Measurements from ENCODE around the gene SERPINA1. TPM values are rescaled to one million over a fixed set of nuclear protein-coding genes. Genes with fewer than 3 reads are reported as not detected.

The SERPINA1 gene
- total RNA-seq, 2 experiments from 2014 or later: 22.1 to 24.5 TPM

DNA sequence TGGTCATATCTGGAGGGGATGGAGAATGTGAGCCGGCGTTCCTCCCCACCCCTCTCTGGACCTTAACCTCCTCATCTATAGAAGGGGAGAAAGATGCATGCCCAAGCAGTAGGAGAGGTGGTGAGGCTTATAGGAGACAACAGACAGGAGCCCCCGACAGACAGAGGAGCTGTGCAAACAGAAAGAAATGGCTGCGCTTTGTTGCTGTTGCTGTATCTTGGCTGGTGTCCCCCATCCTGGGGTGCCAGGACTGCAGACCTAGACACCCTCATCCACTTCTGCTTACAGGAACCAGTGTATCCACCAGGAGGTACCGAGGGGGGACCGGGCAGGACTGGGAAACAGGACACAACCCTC lies 397 bp downstream of the SERPINA1 start:
- Mint-ChIP-seq H3K9me3 (no peaks in the 10 kb centered on the region), H3K36me3 (no peaks in the 10 kb centered on the region), H3K27me3 (no peaks in the 10 kb centered on the region), H3K4me3 (no peak overlapping the region), H3K4me1 (ENCODE audit: low read depth) (peaks cover 23% of the 10 kb centered on the region), H3K27ac (no peak overlapping the region)
- no peak for DNase-seq
- POLR2A ChIA-PET: no interaction called here
- CTCF ChIA-PET: no interaction called here
- intact Hi-C loops (cut with micrococcal nuclease): no loop called here

DNA sequence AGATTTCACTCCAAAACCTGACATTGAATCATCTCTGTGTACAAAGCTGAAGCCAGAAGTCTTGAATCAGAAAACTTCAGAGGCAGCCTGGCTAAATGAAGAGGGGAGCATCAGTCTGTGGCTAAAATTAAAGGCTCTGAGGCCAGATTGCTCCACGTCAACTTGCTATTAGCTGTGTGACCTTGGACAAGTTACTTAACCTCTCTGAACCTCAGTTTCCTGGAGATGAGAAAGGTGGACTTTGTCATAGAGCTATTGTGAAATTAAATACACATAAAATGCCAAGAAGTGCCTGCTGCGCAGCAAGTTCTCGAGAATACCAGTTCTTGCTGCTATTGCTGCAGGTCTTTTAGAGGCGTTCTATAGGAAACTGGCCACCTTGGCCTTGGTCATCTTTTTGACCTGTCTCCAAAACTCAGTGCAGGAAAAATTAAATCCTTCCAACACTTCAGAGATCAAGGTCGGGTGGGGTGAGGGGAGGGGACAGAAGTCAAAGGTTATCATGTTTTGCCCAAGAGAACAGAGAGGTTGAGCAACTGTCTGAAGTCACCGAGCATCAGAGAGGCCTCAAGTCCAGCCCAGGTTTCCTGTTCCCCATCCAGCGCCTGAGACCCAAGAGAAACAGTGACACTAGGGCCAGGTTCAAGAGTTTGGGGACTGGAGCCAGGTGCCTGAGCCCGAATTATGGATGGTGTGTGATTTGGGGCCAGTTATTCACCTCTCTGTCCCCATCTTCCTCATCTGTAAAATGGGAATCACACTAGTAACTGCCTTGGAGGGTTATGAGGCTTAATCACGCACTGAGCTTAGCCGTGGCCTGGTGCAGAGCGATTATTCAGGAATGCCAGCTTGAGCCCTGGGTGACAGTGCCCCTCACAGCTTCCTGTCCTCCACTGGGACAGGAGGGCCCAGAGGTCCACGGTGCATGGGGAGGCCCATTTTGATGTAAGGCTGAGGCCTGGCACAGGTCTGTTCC lies 1.1 kb downstream of the SERPINA1 start:
- H3K36me3 Mint-ChIP-seq: no peaks in the 10 kb centered on the region
- H3K27me3 Mint-ChIP-seq: no peaks in the 10 kb centered on the region
- POLR2A ChIA-PET: no interaction called here
- no peak for DNase-seq
- intact Hi-C loops (cut with micrococcal nuclease): no loop called here
- H3K9me3 Mint-ChIP-seq: no peaks in the 10 kb centered on the region
- H3K27ac Mint-ChIP-seq: no peak overlapping the region
- peaks cover 18% of the 10 kb centered on the region for H3K4me1 Mint-ChIP-seq (ENCODE audit: low read depth)
- no peak overlapping the region for H3K4me3 Mint-ChIP-seq
- CTCF ChIA-PET: interaction anchor here (0.7 kb wide), 1 partner anchor 47 kb away, joined by 3 read pairs; no protein-coding TSS in a partner anchor

DNA sequence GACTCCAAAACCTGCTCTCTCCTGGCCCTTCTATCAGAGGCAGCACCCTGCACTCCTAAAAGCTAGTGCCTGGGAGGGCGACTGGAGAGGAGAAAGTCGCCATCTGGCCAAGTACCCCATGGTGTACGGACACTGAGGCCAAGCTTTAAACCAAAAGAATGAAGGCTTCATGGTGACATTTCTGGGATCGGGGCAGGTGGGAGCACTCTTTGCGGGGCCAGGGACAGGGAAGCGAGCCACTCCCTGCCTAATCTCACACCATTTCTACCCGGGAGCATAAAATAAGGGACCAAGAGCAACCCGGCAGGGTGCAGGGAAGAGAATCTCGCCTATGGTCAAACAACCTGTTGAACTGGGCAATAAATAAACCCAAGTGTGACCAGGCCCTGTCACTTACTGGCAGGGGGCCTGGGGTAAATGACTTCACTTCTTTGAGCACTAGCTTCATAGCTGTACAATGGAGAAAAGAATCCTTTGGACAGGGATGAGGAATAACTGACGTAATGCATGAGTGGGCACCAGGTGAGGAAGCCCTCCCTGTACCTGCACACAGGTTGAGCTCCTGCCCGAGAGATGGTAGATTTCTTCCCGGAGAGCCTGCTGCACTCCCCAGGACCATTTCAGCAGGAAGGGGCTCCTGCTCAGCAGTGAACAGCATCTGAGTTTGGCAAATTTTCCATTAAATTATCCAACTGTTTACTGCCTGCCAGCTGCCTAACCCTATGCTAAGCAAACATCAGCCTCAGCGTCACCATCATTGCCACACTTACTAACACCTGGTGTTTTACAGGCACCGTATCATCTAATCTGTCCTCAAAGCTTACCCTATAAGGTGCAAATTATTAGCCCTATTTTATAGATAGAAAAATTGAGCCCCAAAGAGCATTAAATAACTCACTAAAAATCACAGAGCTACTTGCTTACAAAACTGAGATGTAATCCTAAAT lies 2.0 kb downstream of the SERPINA1 start:
- Mint-ChIP-seq H3K9me3 (no peaks in the 10 kb centered on the region), H3K27me3 (no peaks in the 10 kb centered on the region), H3K4me1 (ENCODE audit: low read depth) (peaks cover 8% of the 10 kb centered on the region), H3K4me3 (no peak overlapping the region), H3K27ac (no peak overlapping the region), H3K36me3 (no peaks in the 10 kb centered on the region)
- intact Hi-C loops (cut with micrococcal nuclease): no loop called here
- DNase-seq: no peak
- ChIA-PET CTCF (no interaction called here), POLR2A (no interaction called here)

DNA sequence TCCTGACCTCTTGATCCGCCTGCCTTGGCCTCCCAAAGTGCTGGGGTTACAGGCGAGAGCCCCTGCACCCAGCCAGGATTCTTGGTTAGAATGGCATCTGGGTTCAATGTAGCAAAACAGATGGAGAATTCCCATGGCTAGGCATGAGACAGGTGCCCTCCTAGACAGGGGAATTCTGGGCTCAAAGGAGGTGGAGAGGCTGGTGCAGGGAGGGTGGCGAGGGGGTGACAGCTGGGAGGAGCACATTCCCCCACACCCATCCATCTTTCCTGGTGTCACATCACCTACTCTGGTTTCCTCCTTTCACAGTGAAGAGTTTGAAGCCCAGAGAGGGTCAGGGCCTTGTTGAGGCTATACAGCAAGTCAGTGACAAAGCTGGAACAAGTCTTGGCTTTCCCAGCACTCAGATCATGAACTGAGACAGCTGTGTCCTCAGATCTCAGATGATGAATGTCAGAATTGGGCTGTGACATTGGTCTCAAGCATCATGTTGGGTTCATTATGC lies 2.8 kb downstream of the SERPINA1 start:
- Mint-ChIP-seq H3K27ac (no peak overlapping the region), H3K27me3 (no peaks in the 10 kb centered on the region), H3K4me1 (ENCODE audit: low read depth) (peaks cover 9% of the 10 kb centered on the region), H3K4me3 (no peak overlapping the region), H3K9me3 (no peaks in the 10 kb centered on the region), H3K36me3 (no peaks in the 10 kb centered on the region)
- intact Hi-C loops (cut with micrococcal nuclease): no loop called here
- ChIA-PET POLR2A (no interaction called here), CTCF (no interaction called here)
- DNase-seq: no peak

DNA sequence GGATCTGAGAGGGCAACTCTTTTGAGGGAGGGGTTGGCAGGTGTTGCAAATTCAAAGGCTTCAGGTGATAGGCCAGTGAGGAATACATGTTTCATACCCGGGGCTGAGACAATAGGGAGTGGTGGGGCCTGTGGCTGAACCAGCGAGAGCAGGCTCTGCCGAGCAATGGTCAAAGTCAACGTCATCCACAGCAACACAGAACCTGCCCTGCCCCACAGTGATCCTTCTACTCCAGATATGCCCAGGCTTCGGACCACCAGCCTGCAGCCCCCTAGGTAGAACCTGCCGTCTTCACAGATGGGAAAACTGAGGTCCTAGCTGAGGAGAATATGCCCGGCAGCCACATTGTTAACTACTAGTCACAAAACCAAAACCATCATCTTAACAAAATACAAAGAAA lies 4.1 kb downstream of the SERPINA1 start:
- Mint-ChIP-seq H3K36me3 (no peaks in the 10 kb centered on the region), H3K27me3 (no peaks in the 10 kb centered on the region), H3K9me3 (no peaks in the 10 kb centered on the region), H3K27ac (no peak overlapping the region), H3K4me1 (ENCODE audit: low read depth) (peaks cover 19% of the 10 kb centered on the region), H3K4me3 (no peak overlapping the region)
- no peak for DNase-seq
- intact Hi-C loops (cut with micrococcal nuclease): no loop called here
- ChIA-PET CTCF (no interaction called here), POLR2A (no interaction called here)

DNA sequence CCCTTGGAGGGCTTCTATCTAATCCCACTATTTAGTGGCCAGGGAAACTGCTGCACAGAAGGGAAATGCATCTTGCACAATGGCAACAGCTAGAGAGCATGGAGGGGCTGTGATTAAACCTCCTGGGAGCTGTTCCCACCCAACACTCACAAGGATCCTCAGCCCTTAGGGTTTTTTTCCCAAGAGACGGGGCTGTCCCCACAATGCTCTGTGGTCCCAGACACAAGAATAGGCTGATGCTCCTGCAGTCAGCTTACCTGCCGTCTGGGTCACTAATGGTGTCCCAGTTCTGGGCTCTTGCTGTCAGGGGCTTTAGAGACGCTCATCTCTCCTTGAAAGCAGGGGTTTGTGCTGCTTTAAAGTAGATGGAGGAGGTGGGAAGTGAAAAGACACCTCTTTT lies 4.6 kb downstream of the SERPINA1 start:
- CTCF ChIA-PET: no interaction called here
- H3K4me3 Mint-ChIP-seq: no peak overlapping the region
- peaks cover 22% of the 10 kb centered on the region for H3K4me1 Mint-ChIP-seq (ENCODE audit: low read depth)
- no peaks in the 10 kb centered on the region for H3K9me3 Mint-ChIP-seq
- DNase-seq: no peak
- no peaks in the 10 kb centered on the region for H3K36me3 Mint-ChIP-seq
- H3K27me3 Mint-ChIP-seq: no peaks in the 10 kb centered on the region
- intact Hi-C loops (cut with micrococcal nuclease): no loop called here
- H3K27ac Mint-ChIP-seq: no peak overlapping the region
- POLR2A ChIA-PET: no interaction called here

DNA sequence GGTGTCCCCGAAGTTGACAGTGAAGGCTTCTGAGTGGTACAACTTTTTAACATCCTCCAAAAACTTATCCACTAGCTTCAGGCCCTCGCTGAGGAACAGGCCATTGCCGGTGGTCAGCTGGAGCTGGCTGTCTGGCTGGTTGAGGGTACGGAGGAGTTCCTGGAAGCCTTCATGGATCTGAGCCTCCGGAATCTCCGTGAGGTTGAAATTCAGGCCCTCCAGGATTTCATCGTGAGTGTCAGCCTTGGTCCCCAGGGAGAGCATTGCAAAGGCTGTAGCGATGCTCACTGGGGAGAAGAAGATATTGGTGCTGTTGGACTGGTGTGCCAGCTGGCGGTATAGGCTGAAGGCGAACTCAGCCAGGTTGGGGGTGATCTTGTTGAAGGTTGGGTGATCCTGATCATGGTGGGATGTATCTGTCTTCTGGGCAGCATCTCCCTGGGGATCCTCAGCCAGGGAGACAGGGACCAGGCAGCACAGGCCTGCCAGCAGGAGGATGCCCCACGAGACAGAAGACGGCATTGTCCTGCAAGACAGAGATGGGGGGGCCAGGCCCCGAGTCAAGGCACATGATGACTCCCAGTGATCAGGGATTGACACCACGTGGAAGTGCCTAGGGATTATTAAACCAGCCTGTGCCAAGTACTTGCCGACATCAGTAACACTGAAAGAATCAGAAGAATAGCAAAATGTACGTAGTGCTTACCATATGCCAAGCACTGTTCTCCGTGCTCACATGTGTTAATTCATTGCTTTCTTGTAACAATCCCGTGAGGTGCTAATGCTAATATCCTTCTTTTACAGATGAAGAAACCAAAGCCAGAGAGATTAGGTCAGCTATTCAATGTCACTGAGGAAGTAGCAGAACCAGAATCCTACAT lies 5.4 kb downstream of the SERPINA1 start:
- ChIA-PET CTCF (no interaction called here), POLR2A (no interaction called here)
- Mint-ChIP-seq H3K36me3 (no peaks in the 10 kb centered on the region), H3K4me1 (ENCODE audit: low read depth) (peaks cover 22% of the 10 kb centered on the region), H3K27ac (no peak overlapping the region), H3K4me3 (no peak overlapping the region), H3K9me3 (no peaks in the 10 kb centered on the region), H3K27me3 (no peaks in the 10 kb centered on the region)
- intact Hi-C loops (cut with micrococcal nuclease): no loop called here
- no peak for DNase-seq

DNA sequence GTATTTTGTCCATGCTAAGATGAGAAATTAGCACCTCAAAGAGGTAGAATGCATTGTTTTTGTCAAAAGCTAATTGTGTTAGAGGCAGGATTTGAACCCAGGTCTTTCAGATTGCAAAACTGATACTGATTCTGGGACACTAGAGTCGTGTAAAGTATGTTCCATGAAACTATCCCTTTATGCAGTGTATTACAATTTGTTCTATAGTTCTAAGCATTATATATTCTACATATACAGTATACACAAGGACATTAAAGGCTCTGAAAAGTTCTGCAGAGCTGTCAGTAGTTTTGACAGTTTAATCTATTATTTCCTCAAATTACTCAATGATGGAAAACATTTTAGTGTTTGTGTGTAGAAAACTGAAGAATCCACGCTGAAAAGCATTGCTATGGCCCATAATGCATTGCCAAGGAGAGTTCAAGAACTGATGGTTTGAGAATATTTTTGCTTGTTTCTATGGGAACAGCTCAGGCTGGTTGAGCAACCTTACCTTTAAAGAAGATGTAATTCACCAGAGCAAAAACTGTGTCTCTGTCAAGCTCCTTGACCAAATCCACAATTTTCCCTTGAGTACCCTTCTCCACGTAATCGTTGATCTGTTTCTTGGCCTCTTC lies 6.2 kb downstream of the SERPINA1 start:
- H3K36me3 Mint-ChIP-seq: no peaks in the 10 kb centered on the region
- intact Hi-C loops (cut with micrococcal nuclease): no loop called here
- H3K4me3 Mint-ChIP-seq: no peak overlapping the region
- ChIA-PET POLR2A (no interaction called here), CTCF (no interaction called here)
- H3K4me1 Mint-ChIP-seq (ENCODE audit: low read depth): peaks cover 24% of the 10 kb centered on the region
- DNase-seq: no peak
- H3K9me3 Mint-ChIP-seq: no peaks in the 10 kb centered on the region
- no peaks in the 10 kb centered on the region for H3K27me3 Mint-ChIP-seq
- H3K27ac Mint-ChIP-seq: no peak overlapping the region

DNA sequence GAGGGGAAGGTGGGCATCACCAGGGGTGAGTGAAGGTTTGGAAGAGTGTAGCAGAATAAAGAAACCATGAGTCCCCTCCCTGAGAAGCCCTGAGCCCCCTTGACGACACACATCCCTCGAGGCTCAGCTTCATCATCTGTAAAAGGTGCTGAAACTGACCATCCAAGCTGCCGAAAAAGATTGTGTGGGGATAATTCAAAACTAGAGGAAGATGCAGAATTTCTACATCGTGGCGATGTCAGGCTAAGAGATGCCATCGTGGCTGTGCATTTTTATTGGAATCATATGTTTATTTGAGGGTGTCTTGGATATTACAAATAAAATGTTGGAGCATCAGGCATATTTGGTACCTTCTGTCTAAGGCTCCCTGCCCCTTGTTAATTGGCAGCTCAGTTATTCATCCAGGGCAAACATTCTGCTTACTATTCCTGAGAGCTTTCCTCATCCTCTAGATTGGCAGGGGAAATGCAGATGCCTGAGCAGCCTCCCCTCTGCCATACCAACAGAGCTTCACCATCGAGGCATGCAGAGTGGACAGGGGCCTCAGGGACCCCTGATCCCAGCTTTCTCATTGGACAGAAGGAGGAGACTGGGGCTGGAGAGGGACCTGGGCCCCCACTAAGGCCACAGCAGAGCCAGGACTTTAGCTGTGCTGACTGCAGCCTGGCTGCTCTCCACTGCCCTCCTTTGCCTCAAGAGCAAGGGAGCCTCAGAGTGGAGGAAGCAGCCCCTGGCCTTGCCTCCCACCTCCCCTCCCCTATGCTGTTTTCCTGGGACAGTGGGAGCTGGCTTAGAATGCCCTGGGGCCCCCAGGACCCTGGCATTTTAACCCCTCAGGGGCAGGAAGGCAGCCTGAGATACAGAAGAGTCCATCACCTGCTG lies 7.0 kb downstream of the SERPINA1 start:
- Mint-ChIP-seq H3K4me1 (ENCODE audit: low read depth) (peaks cover 32% of the 10 kb centered on the region), H3K4me3 (no peak overlapping the region), H3K27ac (peak overlapping the region; percentile 74), H3K9me3 (no peaks in the 10 kb centered on the region), H3K27me3 (no peaks in the 10 kb centered on the region), H3K36me3 (no peaks in the 10 kb centered on the region)
- no peak for DNase-seq
- POLR2A ChIA-PET: interaction anchor here (1.6 kb wide), 1 partner anchor 11 kb away, joined by 4 read pairs; no protein-coding TSS in a partner anchor
- intact Hi-C loops (cut with micrococcal nuclease): loop anchor here (1.0 kb wide), 1 partner anchor 11 kb away; no protein-coding TSS in a partner anchor
- CTCF ChIA-PET: no interaction called here

DNA sequence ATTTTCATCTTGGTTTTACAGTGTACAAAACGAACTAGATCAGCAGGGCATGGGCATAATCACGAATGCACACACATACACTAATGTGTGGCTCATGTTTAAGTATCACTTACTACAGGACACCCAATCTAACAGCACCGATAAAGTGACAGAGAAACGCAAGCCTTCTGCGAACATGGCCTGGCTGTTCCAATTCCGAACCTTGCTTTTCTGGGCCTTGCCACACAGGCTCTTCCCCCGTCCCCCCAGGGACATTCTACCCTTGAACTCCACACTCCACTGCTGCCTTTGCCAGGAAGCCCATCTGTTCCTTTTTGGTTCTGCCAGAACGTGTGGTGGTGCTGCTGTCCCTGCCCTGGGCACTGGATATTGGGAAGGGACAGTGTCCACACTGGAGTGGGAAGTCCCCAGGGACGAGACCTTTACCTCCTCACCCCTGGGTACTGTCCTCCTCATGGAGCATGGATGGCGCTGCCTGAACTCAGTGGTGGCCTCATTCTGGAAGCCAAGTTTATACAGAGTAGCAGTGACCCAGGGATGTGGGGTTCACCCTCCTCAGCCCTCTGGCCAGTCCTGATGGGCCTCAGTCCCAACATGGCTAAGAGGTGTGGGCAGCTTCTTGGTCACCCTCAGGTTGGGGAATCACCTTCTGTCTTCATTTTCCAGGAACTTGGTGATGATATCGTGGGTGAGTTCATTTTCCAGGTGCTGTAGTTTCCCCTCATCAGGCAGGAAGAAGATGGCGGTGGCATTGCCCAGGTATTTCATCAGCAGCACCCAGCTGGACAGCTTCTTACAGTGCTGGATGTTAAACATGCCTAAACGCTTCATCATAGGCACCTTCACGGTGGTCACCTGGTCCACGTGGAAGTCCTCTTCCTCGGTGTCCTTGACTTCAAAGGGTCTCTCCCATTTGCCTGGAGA lies 7.9 kb downstream of the SERPINA1 start:
- intact Hi-C loops (cut with micrococcal nuclease): loop anchor here (1.0 kb wide), 1 partner anchor 12 kb away; no protein-coding TSS in a partner anchor
- peak; percentile 56 for DNase-seq
- Mint-ChIP-seq H3K4me1 (ENCODE audit: low read depth) (peaks cover 33% of the 10 kb centered on the region), H3K9me3 (no peaks in the 10 kb centered on the region), H3K27me3 (no peaks in the 10 kb centered on the region), H3K4me3 (no peak overlapping the region), H3K27ac (peak overlapping the region; percentile 74), H3K36me3 (no peaks in the 10 kb centered on the region)
- POLR2A ChIA-PET: interaction anchor here (0.7 to 1.6 kb wide), 2 partner anchors 12 to 14 kb away, joined by 3 to 4 read pairs; no protein-coding TSS in a partner anchor
- CTCF ChIA-PET: no interaction called here

Measured in activated CD4-positive, alpha-beta memory T cell treated with anti-CD3 and anti-CD28 coated beads for 36 hours (primary cell).